Left lung (tissue), 10 donors: ENCODE results near the gene MT4. TPM values are rescaled to one million over a fixed set of nuclear protein-coding genes. Genes with fewer than 3 reads are reported as not detected.
A peak's percentile ranks its signal among the peaks of the same experiment; 100 is the strongest.

Experiments used
- ATAC-seq: fragments of 200-7000 bp; cut with Tn5 transposase; one replicate; pipeline ENCODE4 v1.9.1; 2020; ENCODE audit warnings: moderate library complexity
- DNase-seq, 4 donors: peaks; one replicate each; pipeline ENCODE4 v3.0.0-alpha.2; 2013 to 2020
- H3K27ac ChIP-seq, 2 donors: fragments of 200-600 bp; sonication (generic) in 1 of 2; one replicate each; pipeline versions ENCODE4 v1.5.0 to v1.8.0; 2020 to 2021
- H3K27me3 ChIP-seq, 2 donors: fragments of 200-600 bp; sonication (generic) in 1 of 2; one replicate each; pipeline versions ENCODE4 v1.5.0 to v1.8.0; 2020 to 2021
- H3K36me3 ChIP-seq, 2 donors: fragments of 200-600 bp; sonication (generic) in 1 of 2; one replicate each; pipeline versions ENCODE4 v1.5.0 to v1.8.0; 2020 to 2021
- H3K4me1 ChIP-seq, 2 donors: fragments of 200-600 bp; one replicate each; pipeline ENCODE4 v1.8.0; 2021
- H3K4me3 ChIP-seq, 2 donors: fragments of 200-600 bp; sonication (generic) in 1 of 2; one replicate each; pipeline versions ENCODE4 v1.5.0 to v1.8.0; 2020 to 2021; ENCODE audit warnings: mild to moderate bottlenecking in 1 of 2
- H3K9me3 ChIP-seq, 2 donors: fragments of 200-600 bp; sonication (generic) in 1 of 2; one replicate each; pipeline versions ENCODE4 v1.5.0 to v1.8.0; 2020 to 2021
- CTCF ChIP-seq, 2 donors: fragments of 200-600 bp; sonication (generic) in 1 of 2; IDR thresholded peaks; one replicate each; pipeline versions ENCODE4 v1.5.0 to v1.8.0; 2021; ENCODE audit warnings: antibody characterized with exemption in 2 of 2
- intact Hi-C, 2 donors: fragments of 100-400 bp; cut with DNase I; formaldehyde crosslinking; loops; one replicate each; pipeline versions ENCODE4 v1.11.2 to v1.14.2; 2022
- polyA plus RNA-seq, 6 donors: library from polyadenylated mRNA; unstranded; fragments of 120-200 nt; gene quantifications; one replicate each; pipeline ENCODE4 v1.2.1, GENCODE V29; 2013; ENCODE audit not compliant: insufficient read length in 6 of 6
- total RNA-seq, 2 donors: library from RNA; stranded (reverse); fragmentation: NEBNext Ultra II Directional; extraction: Animal tissue kit (Norgen Biotek cat#: 25700); gene quantifications; one replicate each; pipeline ENCODE4 v1.2.1, GENCODE V29; 2021
- donor health status: DM: no; HTN: yes; CAD: no.
- donor health status: DM: no; HTN: no; CAD: no.

Gene MT4
- total and polyA plus RNA-seq, 8 donors, result not detected

- H3K27me3 ChIP-seq, result no peaks in the 10 kb centered on the region
- DNase-seq (peak in 1 of 4 donors; percentile 43), ATAC-seq (no peak)
- peaks cover 21 to 32% of the 10 kb centered on the region in 2 donors for H3K4me1 ChIP-seq
- no peak overlapping the region for H3K4me3 ChIP-seq
- no peak overlapping the region for H3K27ac ChIP-seq
- TF ChIP-seq CTCF (IDR thresholded peaks at IDR 0.05), result peak; percentile 34 to 38
- no peaks in the 10 kb centered on the region for H3K9me3 ChIP-seq
- intact Hi-C loops, result no loop called here
- no peaks in the 10 kb centered on the region for H3K36me3 ChIP-seq
Measured at GRCh38 chr16:56603589-56603988, 38.7 kb downstream of the MT4 start.

GRCh38 chr16:56604966-56605365, 40.1 kb downstream of the MT4 start:
- Histone ChIP-seq H3K4me1 (peaks cover 23 to 43% of the 10 kb centered on the region in 2 donors), H3K27me3 (no peaks in the 10 kb centered on the region)
- intact Hi-C loops, result no loop called here

GRCh38 chr16:56605475-56605874, 40.6 kb downstream of the MT4 start:
- Histone ChIP-seq H3K36me3 (no peaks in the 10 kb centered on the region), H3K4me3 (no peak overlapping the region), H3K9me3 (no peaks in the 10 kb centered on the region), H3K4me1 (peaks cover 28 to 48% of the 10 kb centered on the region in 2 donors), H3K27ac (peak overlapping the region; percentile 87 to 93), H3K27me3 (no peaks in the 10 kb centered on the region)
- no peak for DNase-seq
- ATAC-seq, result no peak
- intact Hi-C loops, result no loop called here
- TF ChIP-seq CTCF (IDR thresholded peaks at IDR 0.05), result no peak

More at GRCh38 chr16:56604966-56605365, 40.1 kb downstream of the MT4 start:
- ATAC-seq (no peak), DNase-seq (no peak)
- peak overlapping the region in 1 of 2 donors; percentile 93 for H3K27ac ChIP-seq
- TF ChIP-seq CTCF (IDR thresholded peaks at IDR 0.05), result no peak
- H3K36me3 ChIP-seq, result no peaks in the 10 kb centered on the region
- H3K9me3 ChIP-seq, result no peaks in the 10 kb centered on the region
- H3K4me3 ChIP-seq, result no peak overlapping the region

DNA sequence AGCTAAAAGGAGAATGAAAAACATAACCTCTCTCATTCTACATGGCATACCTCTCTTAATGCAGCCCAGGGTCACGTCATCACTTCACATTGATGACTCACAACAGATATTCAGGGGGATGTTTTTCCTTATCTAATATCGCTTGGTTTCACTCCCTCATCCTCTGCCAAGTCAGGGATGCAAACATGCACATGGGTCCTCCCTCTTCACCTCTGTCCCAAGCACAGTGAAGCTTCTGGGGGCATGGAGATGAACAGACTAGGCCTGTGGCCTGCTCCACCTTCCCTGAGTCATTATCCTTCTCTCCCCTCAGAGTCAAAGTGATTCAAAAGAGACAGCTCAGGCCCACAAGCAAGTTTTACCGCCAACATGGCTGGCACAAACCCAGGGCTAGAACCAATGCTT, 41.2 kb downstream of the MT4 start:
- Histone ChIP-seq H3K36me3 (no peaks in the 10 kb centered on the region), H3K27me3 (no peaks in the 10 kb centered on the region), H3K27ac (peak overlapping the region; percentile 87 to 93), H3K4me1 (peaks cover 30 to 54% of the 10 kb centered on the region in 2 donors), H3K9me3 (no peaks in the 10 kb centered on the region), H3K4me3 (no peak overlapping the region)
- DNase-seq (no peak), ATAC-seq (no peak)
- intact Hi-C loops, result no loop called here
- no peak for TF ChIP-seq CTCF (IDR thresholded peaks at IDR 0.05)

GRCh38 chr16:56606476-56607108, 41.7 kb downstream of the MT4 start:
- H3K4me3 ChIP-seq, result no peak overlapping the region
- peak overlapping the region; percentile 87 to 93 for H3K27ac ChIP-seq
- TF ChIP-seq CTCF (IDR thresholded peaks at IDR 0.05), result no peak
- ATAC-seq (peak; percentile 0), DNase-seq (peak in 2 of 4 donors; percentile 90 to 91)
- H3K9me3 ChIP-seq, result no peaks in the 10 kb centered on the region
- no peaks in the 10 kb centered on the region for H3K27me3 ChIP-seq
- no peaks in the 10 kb centered on the region for H3K36me3 ChIP-seq
- H3K4me1 ChIP-seq, result peaks cover 30 to 58% of the 10 kb centered on the region in 2 donors
- intact Hi-C loops, result no loop called here
